Lung microvascular endothelial cell (primary cell): ENCODE data around the gene F2R. TPM values are rescaled to one million over a fixed set of nuclear protein-coding genes. Genes with fewer than 3 reads are reported as not detected.

Experiments
- DNase-seq, 2 donors: peaks; one replicate each; pipeline versions ENCODE4 v3.0.0 to v3.0.0-alpha.2; 2010; ENCODE audit warnings: low read depth in 2 of 2
- total RNA-seq: library from RNA; depleted of rRNA; stranded (reverse); fragments of >200 nt; gene quantifications from 2 replicates; pipeline ENCODE4 v1.2.1, GENCODE V29; 2014

Gene F2R
- total RNA-seq, 1 donor from 2014 or later: 59.3 TPM

DNA sequence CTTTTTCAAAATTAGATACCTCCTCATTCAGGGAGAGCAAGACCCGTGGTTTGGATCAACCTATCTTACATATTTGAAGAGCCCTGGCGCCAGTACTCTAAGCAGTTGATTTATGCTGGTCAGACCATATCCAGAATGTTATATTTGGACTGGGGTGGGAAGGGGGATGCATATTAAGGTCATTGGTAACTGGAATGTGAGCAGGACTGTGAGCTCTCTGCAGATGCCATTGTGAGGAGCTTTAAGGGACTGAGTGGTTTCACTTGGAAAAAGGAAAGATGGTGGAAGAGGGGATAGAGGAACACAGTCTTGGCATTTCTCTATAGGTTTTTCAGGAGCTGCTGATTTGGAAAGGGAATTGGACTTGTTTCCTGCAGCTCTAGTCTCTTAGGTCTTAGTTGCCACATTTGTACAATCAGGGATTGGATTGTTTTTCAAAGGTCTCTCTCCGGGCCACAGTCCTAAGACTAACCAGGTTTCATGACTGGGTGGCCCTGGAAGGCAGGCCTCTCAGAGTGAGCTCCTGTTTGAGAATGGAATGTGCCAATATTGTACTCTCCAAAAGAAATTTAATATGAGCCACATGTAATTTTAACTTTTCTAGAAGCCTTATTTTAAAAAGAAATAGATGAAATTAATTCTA lies 25.8 kb upstream of the F2R start:
- no peak for DNase-seq

DNA sequence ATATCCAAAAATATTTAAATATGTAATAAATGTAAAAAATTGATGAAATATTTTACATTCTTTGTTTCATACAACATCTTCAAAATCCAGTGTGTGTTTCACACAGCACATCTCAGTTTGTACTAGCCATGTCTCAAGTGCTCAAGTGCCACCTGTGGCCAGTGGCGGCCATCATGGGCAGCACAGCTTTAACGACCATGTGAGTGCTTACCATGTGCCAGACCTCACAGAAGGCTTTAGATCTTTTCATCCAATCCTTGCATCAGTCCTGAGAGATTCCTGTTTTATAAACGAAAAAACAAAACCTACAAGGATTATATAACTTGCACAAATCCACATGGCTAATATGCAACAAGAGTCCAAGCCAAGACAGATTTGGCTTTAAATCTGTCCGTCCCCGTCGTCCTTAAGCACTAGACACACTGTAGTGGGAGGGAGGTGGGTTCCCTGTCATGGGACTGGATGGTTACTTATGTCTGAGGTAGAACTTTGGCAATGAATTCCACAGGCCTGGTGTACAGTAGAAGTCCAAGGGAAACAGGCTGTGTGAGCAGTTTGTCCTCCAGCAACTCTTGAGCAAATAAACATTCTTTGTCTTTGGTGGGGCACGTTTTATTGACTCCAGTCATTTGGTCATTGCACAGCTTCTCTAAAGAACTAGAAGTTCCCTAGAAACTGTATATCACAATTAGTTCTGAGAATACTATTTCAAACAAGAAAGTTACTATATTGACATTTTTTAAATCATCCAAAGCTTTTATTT lies 25.0 kb upstream of the F2R start:
- DNase-seq: peak in 1 of 2 donors; percentile 83

DNA sequence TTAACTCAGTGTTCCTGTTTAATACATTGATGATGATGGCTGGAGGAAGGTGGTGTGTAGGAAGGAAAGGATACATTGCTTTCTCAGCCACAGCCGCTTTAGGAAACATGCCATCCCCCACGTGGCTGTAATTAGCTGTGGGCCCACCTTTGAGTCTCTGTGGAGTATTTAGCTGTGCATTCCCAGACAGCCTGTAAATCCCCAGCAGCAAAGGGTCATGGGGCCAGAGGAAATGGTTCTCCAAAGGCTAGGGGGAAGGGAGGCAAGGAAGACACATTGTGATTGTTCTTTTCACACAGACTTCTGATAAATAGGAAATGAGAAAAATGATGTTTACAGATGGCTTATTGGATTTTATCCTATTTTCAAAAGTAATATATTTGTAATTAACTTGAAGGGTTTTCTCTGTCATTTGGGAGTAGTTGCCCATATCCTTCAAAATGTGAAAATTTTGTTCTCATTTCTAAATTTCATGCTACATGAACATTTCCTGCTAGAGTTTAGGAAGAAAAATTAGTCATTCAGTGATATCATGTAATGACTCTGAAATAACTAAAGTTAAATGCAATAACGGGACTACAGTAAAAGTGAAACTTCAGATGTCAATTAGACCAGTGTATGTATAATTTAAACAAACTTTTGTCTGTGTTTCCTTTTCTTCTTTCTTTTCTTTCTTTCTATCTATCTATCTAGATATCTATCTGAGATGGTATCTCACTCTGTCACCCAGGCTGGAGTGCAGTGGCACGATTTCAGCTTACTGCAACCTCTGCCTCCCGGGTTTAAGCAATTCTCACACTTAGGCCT lies 24.3 kb upstream of the F2R start:
- DNase-seq: peak; percentile 39 to 98

DNA sequence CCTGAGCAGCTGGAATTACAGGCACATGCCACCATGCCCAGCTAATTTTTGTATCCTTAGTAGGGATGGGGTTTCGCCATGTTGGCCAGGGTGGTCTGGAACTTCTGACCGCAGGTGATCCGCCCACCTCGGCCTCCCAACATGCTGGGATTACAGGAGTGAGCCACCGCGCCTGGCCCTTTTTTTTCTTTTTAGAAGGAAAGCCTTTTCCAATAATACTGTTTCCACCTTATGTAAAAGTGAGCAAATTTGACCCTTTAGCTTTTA lies 23.7 kb upstream of the F2R start:
- no peak for DNase-seq

DNA sequence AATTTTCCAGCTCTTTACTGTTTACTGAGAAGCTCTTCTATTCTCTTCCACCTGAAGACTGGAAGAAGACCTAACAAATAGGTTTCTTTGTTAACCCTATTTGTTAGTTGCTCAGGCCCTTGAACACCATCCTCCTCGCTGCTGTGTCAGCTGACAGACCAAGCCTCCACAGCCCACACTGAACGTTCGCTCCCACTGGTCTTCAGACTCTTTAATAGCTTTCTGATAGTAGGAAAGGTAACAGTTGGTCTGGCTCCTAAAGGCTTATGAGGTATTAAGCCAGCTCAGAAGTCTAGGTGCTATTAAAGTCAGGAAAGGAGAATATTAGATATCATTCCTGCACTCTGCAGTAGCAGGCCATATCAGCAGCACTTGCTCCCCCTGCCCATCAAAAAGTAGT lies 23.3 kb upstream of the F2R start:
- no peak for DNase-seq

DNA sequence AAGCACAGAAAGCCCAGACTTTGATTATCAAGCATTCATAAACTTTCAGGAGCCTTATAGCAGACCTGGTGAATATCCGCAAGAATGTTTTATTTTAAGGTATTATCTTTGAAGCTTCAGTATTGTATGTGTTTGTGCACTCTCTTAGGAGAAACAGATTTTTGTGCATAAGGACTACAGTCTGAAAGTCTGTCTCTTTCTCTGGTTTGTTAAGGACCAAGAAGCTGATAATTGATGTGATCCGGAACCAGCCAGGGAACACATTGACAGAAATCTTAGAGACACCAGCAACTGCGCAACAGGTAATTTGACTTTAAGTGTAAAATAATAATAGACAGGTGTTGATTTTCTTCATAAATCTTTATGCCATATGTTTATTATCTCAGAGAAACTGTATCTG lies 22.8 kb upstream of the F2R start:
- DNase-seq: no peak

DNA sequence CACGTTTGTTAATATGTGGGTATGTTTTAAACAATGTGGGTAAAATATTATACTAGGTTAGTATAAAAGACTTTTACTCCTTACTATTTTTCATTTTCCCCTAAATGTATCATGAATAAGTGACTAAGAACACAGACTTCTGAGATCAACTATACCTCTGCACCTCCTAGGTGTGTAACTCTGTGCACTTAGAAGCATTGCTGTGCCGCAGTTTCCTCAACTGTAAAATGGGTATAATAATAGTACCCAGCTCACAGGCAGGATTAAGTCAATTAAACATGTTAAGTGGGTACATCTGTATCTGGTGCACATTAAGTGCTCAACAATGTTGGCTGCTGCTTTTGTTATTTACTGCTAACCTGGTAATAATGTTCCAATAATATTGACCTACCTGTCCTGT lies 21.6 kb upstream of the F2R start:
- no peak for DNase-seq

DNA sequence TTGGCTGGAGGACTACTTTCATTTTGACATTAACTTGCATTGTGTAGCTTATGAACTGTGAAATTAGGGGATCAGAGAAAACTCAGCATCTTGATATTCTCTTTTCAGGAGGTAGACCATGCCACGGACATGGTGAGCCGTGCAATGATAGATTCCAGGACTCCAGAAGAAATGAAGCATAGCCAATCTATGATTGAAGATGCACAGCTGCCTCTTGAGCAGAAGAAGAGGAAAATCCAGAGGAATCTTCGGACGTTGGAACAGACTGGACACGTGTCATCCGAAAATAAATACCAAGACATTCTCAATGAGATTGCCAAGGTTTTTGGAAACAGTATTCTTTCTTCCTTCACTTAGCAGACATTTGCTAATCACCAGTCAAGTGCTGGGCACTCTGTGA lies 20.6 kb upstream of the F2R start:
- no peak for DNase-seq

DNA sequence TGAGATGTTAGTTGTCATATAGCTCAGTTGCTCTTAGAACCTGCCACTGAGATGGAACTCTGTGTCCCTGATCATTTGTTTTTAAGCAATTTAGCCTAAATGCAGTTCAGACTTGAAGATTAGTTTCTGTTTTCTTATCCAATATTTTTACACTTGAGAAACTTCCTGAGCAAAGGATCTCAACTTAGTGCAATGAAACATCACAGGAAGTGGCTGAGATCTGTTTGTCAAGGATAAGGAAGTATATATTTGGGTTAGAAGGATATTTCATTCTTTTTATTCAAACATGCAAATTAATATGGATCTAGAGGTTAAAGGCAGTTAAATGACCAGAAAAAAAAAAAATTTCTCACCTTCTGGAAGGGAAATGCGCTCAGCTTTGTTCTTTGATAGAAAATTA lies 19.7 kb upstream of the F2R start:
- peak in 1 of 2 donors; percentile 88 for DNase-seq

DNA sequence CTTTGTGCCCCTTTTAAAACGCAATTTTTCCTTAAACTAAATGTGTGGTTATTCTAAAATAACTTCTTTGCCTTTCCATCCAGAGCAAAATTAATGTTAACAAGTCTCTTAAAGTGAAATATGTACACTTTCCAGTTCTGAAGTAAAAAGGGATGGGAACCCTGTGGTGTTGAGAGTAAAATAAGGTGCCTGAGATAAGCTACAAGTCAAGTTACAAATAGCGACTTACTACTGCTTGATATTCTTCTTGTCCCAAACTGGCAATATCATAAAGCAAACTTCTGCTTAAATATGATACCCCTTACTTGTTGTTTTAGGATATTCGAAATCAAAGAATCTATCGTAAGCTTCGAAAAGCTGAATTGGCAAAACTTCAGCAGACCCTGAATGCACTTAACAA lies 18.3 kb upstream of the F2R start:
- DNase-seq: no peak

DNA sequence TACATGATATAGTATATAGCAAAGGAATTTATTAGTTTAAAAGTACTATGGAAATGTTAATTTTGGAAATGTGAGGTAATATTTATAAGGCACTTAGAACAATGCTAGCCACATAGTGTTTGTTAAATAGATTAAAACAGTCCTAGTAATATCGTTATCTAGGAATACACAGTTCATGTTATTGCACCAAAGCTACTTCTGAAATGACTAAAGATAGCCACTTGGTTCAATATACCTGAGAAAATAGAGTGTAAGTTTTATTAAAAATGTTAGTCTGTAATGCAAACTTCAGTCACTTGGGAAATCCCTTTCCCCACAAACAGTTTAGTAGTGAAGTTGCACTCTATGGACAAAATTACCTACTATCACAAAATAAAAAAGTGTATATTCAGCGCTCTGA lies 15.4 kb upstream of the F2R start:
- DNase-seq: no peak

DNA sequence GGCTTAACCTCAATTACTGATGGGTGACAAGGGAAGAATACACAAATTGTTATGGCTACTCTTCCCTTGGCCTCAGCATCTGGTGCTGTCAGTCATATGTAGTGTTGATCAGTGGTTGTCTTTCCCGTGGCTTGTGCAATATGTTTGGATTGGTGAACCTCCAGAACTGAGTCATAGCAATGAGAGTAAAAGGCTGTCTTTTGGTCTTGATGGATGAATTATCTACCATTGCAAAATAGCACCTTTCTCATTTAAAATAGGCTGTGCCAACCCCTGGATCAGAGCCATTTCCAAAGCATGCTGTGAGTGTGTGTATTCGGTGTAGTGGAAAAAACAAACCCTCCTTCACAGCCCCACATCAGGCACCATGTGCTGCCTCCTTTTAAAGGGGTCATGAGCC lies 14.6 kb upstream of the F2R start:
- peak; percentile 59 to 91 for DNase-seq

DNA sequence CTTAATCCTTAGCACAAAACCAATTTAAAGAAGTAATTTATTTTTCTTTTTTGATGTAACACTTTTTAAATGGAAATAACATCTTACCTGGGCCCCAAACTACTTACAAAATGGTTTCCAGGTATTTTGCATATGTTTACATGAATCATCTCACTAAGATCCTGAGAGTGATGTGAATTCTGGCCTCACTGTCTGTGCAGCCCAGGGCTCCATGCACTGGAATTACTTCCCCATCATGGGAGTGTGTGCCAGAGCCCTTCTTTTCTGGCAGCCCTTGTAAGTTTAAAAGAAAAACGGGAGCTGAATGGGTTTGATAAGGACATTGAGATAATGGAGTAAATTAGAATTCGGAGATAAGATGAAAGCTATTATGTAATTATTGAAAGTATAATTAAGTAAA lies 12.2 kb upstream of the F2R start:
- no peak for DNase-seq

DNA sequence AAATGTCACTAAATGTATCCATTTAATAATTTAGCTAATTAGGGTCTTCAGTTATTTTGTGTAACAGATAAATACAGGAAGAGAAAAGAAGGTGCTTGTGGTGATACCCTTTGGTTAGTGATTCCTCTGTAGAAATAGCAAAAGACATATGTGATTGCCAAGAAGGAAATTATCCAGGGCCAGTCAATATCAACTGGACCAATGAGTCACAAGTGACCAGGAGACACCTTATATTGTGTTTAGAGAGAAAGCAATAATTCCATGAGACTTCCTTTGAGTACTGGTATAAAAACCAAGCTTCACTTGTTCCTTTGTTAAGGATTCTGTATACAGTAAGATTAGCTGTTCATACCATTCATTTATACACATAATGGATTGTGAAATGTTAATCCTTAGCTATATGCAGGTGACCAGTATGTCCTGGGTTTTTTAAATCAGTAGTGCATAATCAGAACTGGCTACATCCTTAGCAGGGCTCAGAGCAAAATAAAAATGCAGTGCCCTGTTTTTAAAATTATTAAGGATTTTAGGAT lies 11.7 kb upstream of the F2R start:
- DNase-seq: peak in 1 of 2 donors; percentile 82

DNA sequence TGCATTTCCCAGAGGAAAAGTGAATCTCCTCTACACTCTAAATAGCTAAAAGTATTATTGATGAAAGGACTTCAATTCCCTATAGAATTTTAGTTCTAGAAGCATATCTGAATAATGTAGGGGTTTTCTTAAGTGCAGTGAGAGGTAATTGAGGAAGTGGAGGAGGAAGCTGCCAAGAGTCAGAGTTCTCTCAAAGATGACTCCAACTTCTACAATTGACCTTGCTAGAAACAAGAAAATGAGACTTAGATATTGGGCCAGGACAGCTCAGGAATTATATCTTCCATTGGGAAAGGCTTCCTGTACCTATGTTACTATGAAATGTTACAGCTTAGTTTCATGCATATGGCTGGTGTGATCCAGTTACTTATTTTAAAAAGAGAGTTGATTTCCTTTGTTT lies 10.4 kb upstream of the F2R start:
- peak in 1 of 2 donors; percentile 68 for DNase-seq

DNA sequence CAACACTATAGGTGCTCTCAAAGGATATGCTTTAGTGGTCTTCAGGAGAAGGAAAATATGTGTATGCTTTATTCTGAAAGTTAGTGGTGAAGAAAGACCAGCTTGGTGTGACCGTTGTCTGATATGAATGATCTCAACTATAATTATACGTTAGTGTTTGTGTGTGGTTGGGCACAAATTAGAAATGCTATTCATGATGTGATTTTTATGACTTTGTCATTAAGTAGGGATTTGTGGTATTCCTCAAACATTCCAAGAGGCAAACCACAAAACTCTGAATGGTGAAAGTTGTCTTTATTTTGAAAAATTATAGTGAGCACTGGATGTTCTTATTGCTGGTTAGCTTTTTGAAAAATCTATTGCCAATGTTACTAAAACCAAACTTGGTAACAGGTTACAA lies 6.2 kb upstream of the F2R start:
- DNase-seq: no peak

DNA sequence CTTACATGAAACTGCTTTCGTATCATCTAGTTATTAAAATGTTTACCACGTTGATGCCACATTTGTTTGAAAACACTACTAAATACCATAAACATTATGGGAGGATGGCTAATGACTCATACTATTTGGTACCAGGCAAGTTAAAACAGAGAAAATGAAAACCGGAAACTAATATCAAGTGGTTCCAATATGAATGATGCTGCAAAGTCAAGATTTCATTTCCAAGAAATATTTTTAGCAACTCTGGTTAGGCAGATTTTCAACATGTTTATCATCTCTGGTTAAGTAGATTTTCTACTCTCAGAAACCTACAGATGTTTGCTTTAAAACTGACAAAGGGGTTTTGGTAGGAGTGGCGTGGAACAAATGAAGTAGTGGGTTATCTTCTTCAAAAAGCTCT lies 4.9 kb upstream of the F2R start:
- no peak for DNase-seq

DNA sequence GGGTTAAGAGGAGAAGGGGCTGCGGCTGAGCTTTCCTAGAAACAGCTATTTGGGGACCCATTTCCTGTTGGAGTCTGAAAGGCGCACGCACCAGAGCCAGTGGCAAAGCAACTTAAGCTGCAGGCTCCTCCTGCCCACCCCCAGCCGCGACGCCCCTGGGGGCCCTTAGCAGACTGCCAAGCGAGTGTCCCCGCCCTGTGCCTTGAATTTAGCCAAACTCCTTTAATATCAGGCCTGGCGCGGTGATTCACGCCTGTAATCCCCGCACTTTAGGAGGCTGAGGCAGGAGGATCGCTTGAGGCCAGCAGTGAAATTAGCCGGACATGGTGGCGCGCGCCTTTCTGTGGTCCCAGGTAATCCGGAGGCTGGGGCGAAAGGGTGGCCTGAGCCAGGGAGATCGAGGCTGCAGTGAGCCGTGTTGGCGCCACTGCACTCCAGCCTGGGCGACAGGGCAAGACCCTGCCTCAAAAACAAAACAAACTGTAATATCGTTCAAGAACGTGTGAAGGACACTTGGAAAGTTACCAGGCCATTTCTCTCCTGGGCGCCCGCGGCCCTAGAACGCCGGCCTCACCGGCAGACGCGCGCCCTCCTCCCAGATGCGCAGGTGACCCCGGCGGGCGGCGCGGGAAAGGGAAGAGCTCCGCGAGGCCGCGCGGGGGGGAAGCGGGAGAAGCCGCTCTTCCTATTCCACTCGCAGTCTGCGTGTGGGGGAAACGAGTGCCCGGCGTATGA lies 1.0 kb upstream of the F2R start:
- DNase-seq: peak; percentile 57 to 58

DNA sequence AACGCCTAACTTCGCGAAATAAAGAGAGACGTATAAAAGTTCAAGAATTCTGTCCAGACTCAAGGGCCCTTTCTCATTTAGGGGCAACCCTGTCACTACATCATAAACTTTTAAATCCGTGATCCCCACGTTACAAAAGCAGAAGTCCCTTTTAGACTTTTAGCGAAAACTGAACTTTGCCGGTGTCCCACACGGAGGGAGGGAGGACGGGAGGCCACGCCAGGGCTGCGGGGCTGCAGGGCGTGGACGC lies 515 bp upstream of the F2R start:
- no peak for DNase-seq

DNA sequence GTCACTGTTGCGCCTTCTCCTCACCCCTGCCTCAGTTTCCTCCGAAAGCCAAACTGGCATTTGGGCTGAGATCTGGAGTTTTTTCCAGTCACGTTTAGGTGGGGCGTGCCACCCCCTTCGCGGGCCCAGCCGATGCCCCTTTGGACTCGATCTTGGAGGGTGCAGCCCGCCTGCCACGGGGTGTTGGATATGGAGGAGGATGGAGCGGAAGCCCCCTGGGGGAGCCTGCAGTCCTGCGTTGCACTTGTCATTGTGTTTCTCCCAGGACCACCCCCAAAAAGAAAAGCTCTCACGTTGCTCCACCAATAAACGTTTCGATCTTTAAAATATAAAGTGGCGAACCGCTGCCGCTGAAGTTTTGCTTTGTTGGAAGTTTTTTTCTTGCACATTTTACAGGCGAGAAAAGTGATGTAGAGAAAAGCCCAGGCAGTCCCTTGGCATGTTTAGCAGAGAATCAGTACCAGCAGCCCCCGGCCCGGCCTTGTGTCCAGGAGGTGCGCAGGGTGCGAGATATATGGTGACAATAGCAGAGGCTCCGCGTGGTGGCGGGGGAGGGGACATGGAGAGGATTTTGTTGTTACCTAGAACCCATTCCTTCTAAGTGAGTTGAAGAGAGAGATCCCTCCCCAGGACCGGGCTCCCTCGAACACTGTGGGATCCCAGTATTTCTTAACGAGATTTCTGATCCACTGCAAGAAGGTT lies 681 bp downstream of the F2R start:
- peak; percentile 61 to 64 for DNase-seq

DNA sequence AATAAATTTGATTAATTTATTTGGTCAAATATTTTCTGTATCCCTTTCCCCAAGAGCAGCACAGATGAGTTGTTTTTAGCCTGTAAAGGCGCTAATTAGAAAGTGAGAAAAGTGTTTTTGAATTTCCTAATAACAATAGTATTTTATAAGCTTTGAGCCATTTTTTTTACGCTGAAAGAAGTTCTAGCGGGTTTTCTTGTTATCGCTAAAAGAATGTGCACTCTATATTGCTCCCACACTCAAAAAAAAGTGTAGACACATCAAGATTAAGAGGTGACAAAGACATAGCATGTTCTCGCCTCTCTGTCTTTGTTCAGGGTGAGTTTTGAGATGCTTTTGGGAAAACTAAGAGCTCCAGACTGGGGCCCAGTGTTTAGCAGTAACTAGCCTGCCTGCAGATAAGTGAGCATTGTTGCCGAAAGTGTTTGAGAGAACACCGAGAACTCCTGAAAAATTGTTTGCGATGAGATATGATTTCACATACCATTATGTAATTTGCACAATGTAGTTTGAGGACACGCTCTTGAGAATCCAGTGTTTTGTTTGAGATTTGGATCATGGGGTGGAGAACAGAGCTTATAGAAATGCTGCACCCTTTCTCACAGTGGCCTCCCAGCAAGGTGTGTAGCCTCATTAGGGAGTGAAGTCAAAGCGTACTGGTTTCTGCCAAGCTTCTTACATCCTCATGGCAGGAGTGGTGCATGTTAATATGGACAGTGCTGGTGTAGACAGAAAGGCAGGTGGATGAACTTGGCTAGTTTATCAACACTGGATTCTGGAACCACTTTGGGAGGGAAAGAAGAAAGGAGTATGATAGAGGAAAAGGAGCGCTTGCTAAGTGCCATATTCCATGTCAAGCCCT lies 1.5 kb downstream of the F2R start:
- peak; percentile 18 to 32 for DNase-seq
